HCT116 (cell line): ENCODE data around the gene CTRL. TPM values are rescaled to one million over a fixed set of nuclear protein-coding genes. Genes with fewer than 3 reads are reported as not detected.
A peak's percentile ranks its signal among the peaks of the same experiment; 100 is the strongest.

Experiments used
- ATAC-seq: fragments of 200-7000 bp; cut with Tn5 transposase; 2 replicates; pipeline ENCODE4 v1.9.1; 2020; ENCODE audit warnings: mild to moderate bottlenecking, moderate library complexity
- BruUV-seq: library from RNA; stranded (reverse); fragments of 400-500 nt; replicated peaks from 2 replicates; lab custom pipeline; 2021; lab: Mats Ljungman, UMichigan
- CTCF ChIA-PET: fragments of 300-600 bp; sonication (Branson Sonifier 250); formaldehyde crosslinking; loops from one replicate; lab custom pipeline; 2021; ENCODE audit warnings: antibody characterized with exemption; lab: Charles Lee
- POLR2A ChIA-PET: fragments of 300-600, 350-600 bp; sonication (Branson Sonifier 250); formaldehyde crosslinking; loops from one replicate; lab custom pipeline; 2021; ENCODE audit warnings: antibody characterized with exemption; lab: Charles Lee
- RAD21 ChIA-PET, 2 experiments: fragments of 300-600 bp; sonication (Branson Sonifier 250); formaldehyde crosslinking; loops; one replicate each; lab custom pipeline; 2023; ENCODE audit warnings: low total read pairs in 2 of 2; ENCODE audit not compliant: uncharacterized antibody in 2 of 2, unreplicated experiment in 2 of 2, low non-redundant PET in 1 of 2; lab: Charles Lee
- DNase-seq: peaks from one replicate; pipeline ENCODE4 v3.0.0-alpha.2; 2010; ENCODE audit warnings: low read depth, low spot score
- H2AFZ ChIP-seq: fragments of 200-600 bp; shearing (Covaris generic), sonication (generic); 2 replicates; pipeline ENCODE4 v1.6.1; 2017; ENCODE audit warnings: low read depth, mixed run types, mixed read lengths, antibody characterized with exemption, low read length; ENCODE audit not compliant: poor library complexity, severe bottlenecking
- H3K27ac ChIP-seq: 2 replicates; pipeline ENCODE4 v1.5.1; 2012; ENCODE audit warnings: low read depth, low read length
- H3K27me3 ChIP-seq: fragments of 200-600 bp; sonication (generic); 2 replicates; pipeline ENCODE4 v1.6.1; 2016; ENCODE audit warnings: mixed run types, low read length, mixed read lengths; ENCODE audit not compliant: insufficient read depth
- H3K36me3 ChIP-seq, 2 experiments: fragments of 200-500 bp in 1 of 2; fragments of 200-600 bp in 1 of 2; sonication (Bioruptor generic) in 1 of 2; sonication (generic) in 1 of 2; 2 replicates each; pipeline versions ENCODE4 v1.5.1 to v1.6.1; 2014 to 2016; ENCODE audit warnings: low read length in 2 of 2, inconsistent platforms in 1 of 2, mixed read lengths in 1 of 2, mixed run types in 1 of 2; ENCODE audit not compliant: insufficient read depth in 2 of 2, control insufficient read depth in 1 of 2
- H3K4me1 ChIP-seq, 2 experiments: fragments of 200-600 bp in 1 of 2; sonication (generic) in 1 of 2; 2 replicates each; pipeline versions ENCODE4 v1.5.1 to v1.6.1; 2012 to 2017; ENCODE audit warnings: low read length in 2 of 2, inconsistent platforms in 1 of 2, mild to moderate bottlenecking in 1 of 2, mixed read lengths in 1 of 2, mixed run types in 1 of 2, moderate library complexity in 1 of 2; ENCODE audit not compliant: insufficient read depth in 2 of 2, control insufficient read depth in 1 of 2
- H3K4me2 ChIP-seq: fragments of 200-600 bp; sonication (generic); 2 replicates; pipeline ENCODE4 v1.6.1; 2017; ENCODE audit warnings: mixed run types, low read length, mixed read lengths
- H3K4me3 ChIP-seq, 2 experiments: fragments of 200-600 bp in 1 of 2; sonication (generic) in 1 of 2; replicated peaks in 1 of 2; 2 replicates each; pipeline ENCODE4 v1.5.1; 2011 to 2016; ENCODE audit warnings: low read length in 2 of 2, control low read depth in 1 of 2, low read depth in 1 of 2, mild to moderate bottlenecking in 1 of 2, mixed read lengths in 1 of 2, mixed run types in 1 of 2
- H3K79me2 ChIP-seq: fragments of 200-600 bp; sonication (generic); 2 replicates; pipeline ENCODE4 v1.6.1; 2017; ENCODE audit warnings: mild to moderate bottlenecking, mixed run types, low read length, moderate library complexity, mixed read lengths; ENCODE audit not compliant: insufficient read depth
- H3K9ac ChIP-seq: fragments of 200-600 bp; sonication (generic); 2 replicates; pipeline ENCODE4 v1.6.1; 2016; ENCODE audit warnings: low read length, mixed read lengths
- H3K9me2 ChIP-seq: fragments of 200-600 bp; sonication (generic), shearing (Covaris generic); 2 replicates; pipeline ENCODE4 v1.6.1; 2017; ENCODE audit warnings: mixed run types, mild to moderate bottlenecking, moderate library complexity; ENCODE audit not compliant: insufficient read depth
- H3K9me3 ChIP-seq, 2 experiments: fragments of 200-500 bp in 1 of 2; fragments of 200-600 bp in 1 of 2; sonication (Bioruptor generic) in 1 of 2; sonication (generic) in 1 of 2; 2 replicates each; pipeline ENCODE4 v1.6.1; 2014 to 2017; ENCODE audit warnings: low read length in 2 of 2, mixed read lengths in 2 of 2, inconsistent platforms in 1 of 2, low read depth in 1 of 2, mild to moderate bottlenecking in 1 of 2, mixed run types in 1 of 2, moderate library complexity in 1 of 2; ENCODE audit not compliant: control insufficient read depth in 1 of 2, insufficient read depth in 1 of 2
- H4K20me1 ChIP-seq: fragments of 200-600 bp; sonication (generic), shearing (Covaris generic); 2 replicates; pipeline ENCODE4 v1.6.1; 2017; ENCODE audit warnings: mixed run types, mild to moderate bottlenecking, moderate library complexity; ENCODE audit not compliant: insufficient read depth
- MAX ChIP-seq: IDR thresholded peaks from 2 replicates; pipeline ENCODE4 v1.6.1; 2012
- POLR2AphosphoS5 ChIP-seq: IDR thresholded peaks from 2 replicates; pipeline ENCODE4 v1.6.1; 2011; ENCODE audit warnings: mild to moderate bottlenecking, low read depth, low read length, moderate library complexity
- intact Hi-C: fragments of 100-400 bp; cut with micrococcal nuclease; formaldehyde crosslinking; loops from 2 replicates; pipeline ENCODE4 v1.10.0; 2022
- total RNA-seq: library from RNA; stranded (reverse); gene quantifications from one replicate; pipeline ENCODE4 v1.2.1, GENCODE V29; 2021; ENCODE audit not compliant: unreplicated experiment
- TF ChIP-seq, protein P1 (sequence below), 3 experiments: fragments of 200-600 bp in 1 of 3; sonication (generic) in 1 of 3; IDR thresholded peaks in 2 of 3; conservative IDR thresholded peaks in 1 of 3; 2 replicates each; pipeline ENCODE4 v1.5.1; 2012 to 2017; ENCODE audit warnings: low read depth in 2 of 3, low read length in 2 of 3, antibody characterized with exemption in 1 of 3, borderline replicate concordance in 1 of 3, control low read depth in 1 of 3, mild to moderate bottlenecking in 1 of 3, mixed read lengths in 1 of 3, mixed run types in 1 of 3, moderate library complexity in 1 of 3; ENCODE audit not compliant: insufficient read depth in 1 of 3

CTRL gene
- total RNA-seq, 1 experiment from 2014 or later = 3.4 TPM

- TSS peak; percentile 19 for BruUV-seq
- Histone ChIP-seq H3K4me2 (no peak overlapping the region), H3K27ac (no peak overlapping the region), H3K9ac (no peak overlapping the region), H2AFZ (no peak overlapping the region), H3K79me2 (no peaks in the 10 kb centered on the region), H3K9me3 (no peaks in the 10 kb centered on the region), H3K4me3 (no peak overlapping the region), H3K4me1 (peaks cover 0 to 11% of the 10 kb centered on the region in 2 experiments; a peak in 2 of 4 replicates), H3K36me3 (peaks cover 4 to 16% of the 10 kb centered on the region in 2 experiments; a peak in 2 of 4 replicates), H3K27me3 (no peaks in the 10 kb centered on the region), H4K20me1 (no peaks in the 10 kb centered on the region), H3K9me2 (no peaks in the 10 kb centered on the region)
- POLR2A ChIA-PET = interaction anchor here (0.9 kb wide), 1 partner anchor 10 kb away, joined by 3 read pairs; no protein-coding TSS in a partner anchor
- intact Hi-C loops = no loop called here
- DNase-seq (no peak), ATAC-seq (no peak)
- RAD21 ChIA-PET = no interaction called here
- TF ChIP-seq, protein P1, sequence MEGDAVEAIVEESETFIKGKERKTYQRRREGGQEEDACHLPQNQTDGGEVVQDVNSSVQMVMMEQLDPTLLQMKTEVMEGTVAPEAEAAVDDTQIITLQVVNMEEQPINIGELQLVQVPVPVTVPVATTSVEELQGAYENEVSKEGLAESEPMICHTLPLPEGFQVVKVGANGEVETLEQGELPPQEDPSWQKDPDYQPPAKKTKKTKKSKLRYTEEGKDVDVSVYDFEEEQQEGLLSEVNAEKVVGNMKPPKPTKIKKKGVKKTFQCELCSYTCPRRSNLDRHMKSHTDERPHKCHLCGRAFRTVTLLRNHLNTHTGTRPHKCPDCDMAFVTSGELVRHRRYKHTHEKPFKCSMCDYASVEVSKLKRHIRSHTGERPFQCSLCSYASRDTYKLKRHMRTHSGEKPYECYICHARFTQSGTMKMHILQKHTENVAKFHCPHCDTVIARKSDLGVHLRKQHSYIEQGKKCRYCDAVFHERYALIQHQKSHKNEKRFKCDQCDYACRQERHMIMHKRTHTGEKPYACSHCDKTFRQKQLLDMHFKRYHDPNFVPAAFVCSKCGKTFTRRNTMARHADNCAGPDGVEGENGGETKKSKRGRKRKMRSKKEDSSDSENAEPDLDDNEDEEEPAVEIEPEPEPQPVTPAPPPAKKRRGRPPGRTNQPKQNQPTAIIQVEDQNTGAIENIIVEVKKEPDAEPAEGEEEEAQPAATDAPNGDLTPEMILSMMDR (IDR thresholded peaks at IDR 0.05 in 2 of 3, conservative IDR thresholded peaks at IDR 0.05 in 1 of 3; ENCODE audit: borderline replicate concordance in 1 of 3, insufficient read depth in 1 of 3, low read depth in 2 of 3, low read length in 2 of 3) = no peak
- no peak for TF ChIP-seq MAX
- CTCF ChIA-PET = interaction anchor here (0.6 to 1.6 kb wide), 2 partner anchors 10 to 95 kb away, joined by 3 read pairs; no protein-coding TSS in a partner anchor
These were observed 13.8 kb upstream of the CTRL start for GRCh38 chr16:67945392-67945933.

DNA sequence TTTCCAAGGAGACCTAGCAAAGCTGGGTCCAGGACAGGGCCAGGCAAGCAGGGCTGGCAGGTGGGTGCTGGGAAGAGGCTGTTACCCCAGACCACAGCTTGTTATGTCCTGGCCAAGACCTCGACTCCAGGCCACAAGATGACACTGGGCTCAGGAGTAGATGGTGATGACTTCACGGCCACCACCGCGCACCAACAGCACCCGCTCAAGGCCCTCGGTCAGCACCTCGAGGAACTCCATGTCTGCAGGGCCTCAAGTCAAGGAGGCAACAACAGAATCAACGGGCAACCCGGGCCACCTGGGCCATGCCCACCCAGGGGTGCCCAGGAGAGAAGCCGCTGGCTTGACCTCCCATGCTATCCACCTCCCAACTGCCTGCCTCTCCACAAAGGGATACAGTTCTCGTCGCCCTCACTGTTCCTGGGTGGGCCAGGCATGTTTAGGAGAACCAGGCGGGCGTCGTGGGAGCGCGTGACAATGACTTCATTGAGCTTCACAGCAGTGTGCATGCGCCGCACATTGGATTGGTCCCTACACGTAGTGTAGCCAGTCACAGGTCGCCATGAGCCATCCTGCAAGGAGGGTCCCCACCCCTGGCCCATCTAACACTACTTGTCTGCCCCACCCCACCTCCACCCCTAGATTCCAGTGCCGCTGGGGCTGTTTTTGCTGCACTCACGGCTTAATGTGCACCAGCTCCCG, 13.2 kb upstream of the CTRL start:
- Histone ChIP-seq H3K27me3 (no peaks in the 10 kb centered on the region), H3K9ac (no peak overlapping the region), H3K4me1 (peaks cover 0 to 11% of the 10 kb centered on the region in 2 experiments; a peak in 2 of 4 replicates), H3K79me2 (no peaks in the 10 kb centered on the region), H3K9me2 (no peaks in the 10 kb centered on the region), H2AFZ (no peak overlapping the region), H3K27ac (no peak overlapping the region), H3K4me3 (no peak overlapping the region), H3K9me3 (no peaks in the 10 kb centered on the region), H3K4me2 (no peak overlapping the region), H4K20me1 (no peaks in the 10 kb centered on the region), H3K36me3 (peaks cover under 1 to 16% of the 10 kb centered on the region in 2 experiments; a peak in 2 of 4 replicates)
- intact Hi-C loops = no loop called here
- no peak for ATAC-seq
- CTCF ChIA-PET = interaction anchor here (0.6 to 1.6 kb wide), 3 partner anchors 9 to 128 kb away, joined by 3 read pairs; no protein-coding TSS in a partner anchor
- TF ChIP-seq POLR2AphosphoS5 = peak; percentile 31; the same call in 1 of the 2 replicates
- TF ChIP-seq, protein P1 (IDR thresholded peaks at IDR 0.05 in 2 of 3, conservative IDR thresholded peaks at IDR 0.05 in 1 of 3; ENCODE audit: borderline replicate concordance in 1 of 3, insufficient read depth in 1 of 3, low read depth in 2 of 3, low read length in 2 of 3) = no peak
- no peak for DNase-seq
- POLR2A ChIA-PET = interaction anchor here (0.9 kb wide), 1 partner anchor 9 kb away, joined by 3 read pairs; no protein-coding TSS in a partner anchor
- RAD21 ChIA-PET = no interaction called here
- no TSS peak for BruUV-seq
